Activated naive CD4-positive, alpha-beta T cell treated with anti-CD3 and anti-CD28 coated beads, Interleukin-2, amount 50 U/mL, for 24 hours (primary cell): ENCODE data around the gene PPP1R37.

Source experiments
- H3K27ac Mint-ChIP-seq: one replicate; pipeline ENCODE4 v1.8.0; 2021; ENCODE audit warnings: mild to moderate bottlenecking, mixed read lengths
- H3K27me3 Mint-ChIP-seq: one replicate; pipeline ENCODE4 v1.8.0; 2021; ENCODE audit warnings: mixed read lengths
- H3K36me3 Mint-ChIP-seq: one replicate; pipeline ENCODE4 v1.8.0; 2021; ENCODE audit warnings: mixed read lengths
- H3K4me1 Mint-ChIP-seq: one replicate; pipeline ENCODE4 v1.8.0; 2021; ENCODE audit warnings: mixed read lengths
- H3K4me3 Mint-ChIP-seq: one replicate; pipeline ENCODE4 v1.8.0; 2021; ENCODE audit warnings: mild to moderate bottlenecking, mixed read lengths
- H3K9me3 Mint-ChIP-seq: one replicate; pipeline ENCODE4 v1.8.0; 2021; ENCODE audit warnings: mixed read lengths

Gene PPP1R37

GRCh38 chr19:45180936-45181335 lies 88.0 kb downstream of the PPP1R37 start:
- Mint-ChIP-seq H3K27me3 (no peaks in the 10 kb centered on the region), H3K27ac (peak overlapping the region; percentile 56), H3K36me3 (peaks cover 5% of the 10 kb centered on the region), H3K4me1 (peaks cover 30% of the 10 kb centered on the region), H3K9me3 (no peaks in the 10 kb centered on the region), H3K4me3 (peak overlapping the region; percentile 60)

GRCh38 chr19:45182758-45183157 lies 89.8 kb downstream of the PPP1R37 start:
- Mint-ChIP-seq H3K27ac (no peak overlapping the region), H3K27me3 (no peaks in the 10 kb centered on the region), H3K4me1 (peaks cover 34% of the 10 kb centered on the region), H3K4me3 (no peak overlapping the region), H3K9me3 (no peaks in the 10 kb centered on the region), H3K36me3 (peaks cover 5% of the 10 kb centered on the region)

GRCh38 chr19:45184115-45184514 lies 91.1 kb downstream of the PPP1R37 start:
- Mint-ChIP-seq H3K9me3 (no peaks in the 10 kb centered on the region), H3K27ac (no peak overlapping the region), H3K27me3 (no peaks in the 10 kb centered on the region), H3K4me3 (no peak overlapping the region), H3K4me1 (peaks cover 34% of the 10 kb centered on the region), H3K36me3 (peaks cover 5% of the 10 kb centered on the region)

GRCh38 chr19:45186509-45187334 lies 93.7 kb downstream of the PPP1R37 start:
- H3K27ac Mint-ChIP-seq, result no peak overlapping the region
- H3K36me3 Mint-ChIP-seq, result peaks cover 6% of the 10 kb centered on the region
- H3K9me3 Mint-ChIP-seq, result no peaks in the 10 kb centered on the region
- H3K4me3 Mint-ChIP-seq, result no peak overlapping the region
- no peaks in the 10 kb centered on the region for H3K27me3 Mint-ChIP-seq
- H3K4me1 Mint-ChIP-seq, result peaks cover 19% of the 10 kb centered on the region

GRCh38 chr19:45187421-45188100 lies 94.6 kb downstream of the PPP1R37 start:
- H3K27ac Mint-ChIP-seq, result no peak overlapping the region
- H3K36me3 Mint-ChIP-seq, result peaks cover 6% of the 10 kb centered on the region
- H3K4me1 Mint-ChIP-seq, result peaks cover 16% of the 10 kb centered on the region
- no peaks in the 10 kb centered on the region for H3K9me3 Mint-ChIP-seq
- H3K27me3 Mint-ChIP-seq, result no peaks in the 10 kb centered on the region
- no peak overlapping the region for H3K4me3 Mint-ChIP-seq

GRCh38 chr19:45189971-45190370 lies 97.0 kb downstream of the PPP1R37 start:
- Mint-ChIP-seq H3K36me3 (peaks cover 4% of the 10 kb centered on the region), H3K4me1 (peaks cover 8% of the 10 kb centered on the region), H3K27ac (no peak overlapping the region), H3K9me3 (no peaks in the 10 kb centered on the region), H3K4me3 (no peak overlapping the region), H3K27me3 (no peaks in the 10 kb centered on the region)

GRCh38 chr19:45191375-45191774 lies 98.4 kb downstream of the PPP1R37 start:
- no peaks in the 10 kb centered on the region for H3K9me3 Mint-ChIP-seq
- H3K36me3 Mint-ChIP-seq, result peaks cover 6% of the 10 kb centered on the region
- H3K27ac Mint-ChIP-seq, result no peak overlapping the region
- peaks cover 8% of the 10 kb centered on the region for H3K4me1 Mint-ChIP-seq
- H3K4me3 Mint-ChIP-seq, result no peak overlapping the region
- no peaks in the 10 kb centered on the region for H3K27me3 Mint-ChIP-seq

GRCh38 chr19:45195764-45196163 lies 102.8 kb downstream of the PPP1R37 start:
- Mint-ChIP-seq H3K36me3 (peaks cover 1% of the 10 kb centered on the region), H3K4me1 (no peaks in the 10 kb centered on the region), H3K4me3 (no peak overlapping the region), H3K27me3 (no peaks in the 10 kb centered on the region), H3K27ac (no peak overlapping the region), H3K9me3 (no peaks in the 10 kb centered on the region)
